ENCODE data around the gene PHOSPHO2. TPM values are rescaled to one million over a fixed set of nuclear protein-coding genes. Genes with fewer than 3 reads are reported as not detected.
A peak's percentile ranks its signal among the peaks of the same experiment; 100 is the strongest.

PHOSPHO2 gene
- total and polyA plus RNA-seq, 4 donors = 3.4 to 13.4 (median 4.5) TPM

DNA sequence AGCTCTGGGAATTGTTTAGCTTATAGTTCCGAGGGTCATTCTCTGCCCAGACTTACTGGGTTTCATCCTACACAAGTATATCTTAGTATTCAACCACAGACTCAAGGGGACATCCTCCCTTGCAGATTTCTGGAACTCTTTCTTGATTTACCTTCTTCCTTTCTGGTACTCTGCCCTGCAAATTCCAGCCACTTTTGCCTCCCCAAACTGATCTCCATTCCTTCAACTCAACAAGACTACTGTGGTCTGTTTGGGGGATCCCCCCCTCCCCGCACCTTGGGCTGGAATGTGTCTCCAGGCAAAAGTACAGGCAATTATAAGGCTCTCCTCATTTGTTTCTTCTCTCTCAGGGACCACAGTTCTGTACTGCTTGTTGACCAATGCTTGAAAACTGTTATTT is 13.4 kb downstream of the PHOSPHO2 start:
- DNase-seq (no peak), ATAC-seq (ENCODE audit: low FRiP score) (no peak)
- H3K4me1 ChIP-seq (ENCODE audit: control insufficient read depth in 1 of 2, insufficient read depth in 2 of 2, low read length in 2 of 2) = no peaks in the 10 kb centered on the region
- H3K27ac ChIP-seq (ENCODE audit: low read depth in 1 of 2, low read length in 2 of 2) = no peak overlapping the region
- no peak overlapping the region for H3K4me3 ChIP-seq (ENCODE audit: low read length in 2 of 2)
- WGBS, 2 donors = 62 to 88% methylated on average over 2 of the region's 2 CpGs
- H3K27me3 ChIP-seq (ENCODE audit: control insufficient read depth in 1 of 2, insufficient read depth in 2 of 2, low read length in 1 of 2) = no peaks in the 10 kb centered on the region
- peaks cover 0 to 2% of the 10 kb centered on the region in 2 donors for H3K36me3 ChIP-seq (ENCODE audit: control insufficient read depth in 1 of 2, insufficient read depth in 2 of 2, low read length in 1 of 2)
- no peaks in the 10 kb centered on the region for H3K9me3 ChIP-seq (ENCODE audit: control insufficient read depth, low read length)
- intact Hi-C loops (cut with DNase I) = no loop called here

DNA sequence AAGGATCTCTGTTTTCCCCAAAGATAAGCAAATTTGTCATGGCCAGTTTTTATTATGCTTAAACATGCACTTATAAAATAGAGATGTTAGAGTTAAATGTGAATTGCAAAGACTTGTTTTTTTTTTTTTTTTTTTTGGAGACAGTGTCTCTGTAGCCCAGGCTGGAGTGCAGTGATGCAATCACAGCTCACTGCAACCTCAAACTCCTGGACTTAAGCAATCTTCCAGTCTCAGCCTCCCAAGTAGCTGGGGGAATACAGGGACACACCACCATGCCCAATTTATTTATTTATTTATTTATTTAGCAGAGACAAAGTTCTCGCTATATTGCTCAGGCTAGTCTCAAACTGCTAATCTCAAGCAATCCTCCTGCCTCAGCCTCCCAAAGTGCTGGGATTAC is 15.1 kb downstream of the PHOSPHO2 start:
- no peak overlapping the region for H3K4me3 ChIP-seq (ENCODE audit: low read length in 2 of 2)
- H3K4me1 ChIP-seq (ENCODE audit: control insufficient read depth in 1 of 2, insufficient read depth in 2 of 2, low read length in 2 of 2) = no peaks in the 10 kb centered on the region
- no peaks in the 10 kb centered on the region for H3K9me3 ChIP-seq (ENCODE audit: control insufficient read depth, low read length)
- H3K27ac ChIP-seq (ENCODE audit: low read depth in 1 of 2, low read length in 2 of 2) = no peak overlapping the region
- no peaks in the 10 kb centered on the region for H3K27me3 ChIP-seq (ENCODE audit: control insufficient read depth in 1 of 2, insufficient read depth in 2 of 2, low read length in 1 of 2)
- peaks cover 0 to 2% of the 10 kb centered on the region in 2 donors for H3K36me3 ChIP-seq (ENCODE audit: control insufficient read depth in 1 of 2, insufficient read depth in 2 of 2, low read length in 1 of 2)
- intact Hi-C loops (cut with DNase I) = no loop called here
- no peak for DNase-seq
- no peak for ATAC-seq (ENCODE audit: low FRiP score)
- 53 to 96% methylated on average over 1 of the region's 1 CpG for WGBS, 2 donors

DNA sequence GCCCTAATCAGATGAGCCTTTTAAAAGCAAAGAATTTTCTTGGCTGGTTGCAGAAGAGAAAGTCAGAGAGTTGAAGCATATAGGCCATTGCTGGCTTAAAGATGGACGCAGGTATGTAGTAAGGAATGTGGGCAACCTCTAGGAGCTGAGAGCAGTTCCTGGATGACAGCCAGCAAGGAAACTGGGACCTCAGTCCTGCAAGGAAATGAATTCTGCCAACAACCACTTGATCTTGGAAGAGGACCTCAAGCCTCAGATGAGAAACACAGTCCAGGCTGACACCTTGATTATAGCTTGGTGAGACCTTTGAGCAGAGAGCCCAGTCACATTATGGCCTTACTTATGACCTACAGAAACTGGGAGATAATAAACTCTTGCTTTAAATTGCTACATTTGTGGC is 15.7 kb downstream of the PHOSPHO2 start:
- Histone ChIP-seq H3K27ac (ENCODE audit: low read depth in 1 of 2, low read length in 2 of 2) (no peak overlapping the region), H3K4me1 (ENCODE audit: control insufficient read depth in 1 of 2, insufficient read depth in 2 of 2, low read length in 2 of 2) (no peaks in the 10 kb centered on the region), H3K36me3 (ENCODE audit: control insufficient read depth in 1 of 2, insufficient read depth in 2 of 2, low read length in 1 of 2) (peaks cover 0 to 2% of the 10 kb centered on the region in 2 donors), H3K4me3 (ENCODE audit: low read length in 2 of 2) (no peak overlapping the region), H3K9me3 (ENCODE audit: control insufficient read depth, low read length) (no peaks in the 10 kb centered on the region), H3K27me3 (ENCODE audit: control insufficient read depth in 1 of 2, insufficient read depth in 2 of 2, low read length in 1 of 2) (no peaks in the 10 kb centered on the region)
- no peak for DNase-seq
- no peak for ATAC-seq (ENCODE audit: low FRiP score)
- intact Hi-C loops (cut with DNase I) = no loop called here
- 18 to 25% methylated on average over 1 of the region's 1 CpG for WGBS, 2 donors

DNA sequence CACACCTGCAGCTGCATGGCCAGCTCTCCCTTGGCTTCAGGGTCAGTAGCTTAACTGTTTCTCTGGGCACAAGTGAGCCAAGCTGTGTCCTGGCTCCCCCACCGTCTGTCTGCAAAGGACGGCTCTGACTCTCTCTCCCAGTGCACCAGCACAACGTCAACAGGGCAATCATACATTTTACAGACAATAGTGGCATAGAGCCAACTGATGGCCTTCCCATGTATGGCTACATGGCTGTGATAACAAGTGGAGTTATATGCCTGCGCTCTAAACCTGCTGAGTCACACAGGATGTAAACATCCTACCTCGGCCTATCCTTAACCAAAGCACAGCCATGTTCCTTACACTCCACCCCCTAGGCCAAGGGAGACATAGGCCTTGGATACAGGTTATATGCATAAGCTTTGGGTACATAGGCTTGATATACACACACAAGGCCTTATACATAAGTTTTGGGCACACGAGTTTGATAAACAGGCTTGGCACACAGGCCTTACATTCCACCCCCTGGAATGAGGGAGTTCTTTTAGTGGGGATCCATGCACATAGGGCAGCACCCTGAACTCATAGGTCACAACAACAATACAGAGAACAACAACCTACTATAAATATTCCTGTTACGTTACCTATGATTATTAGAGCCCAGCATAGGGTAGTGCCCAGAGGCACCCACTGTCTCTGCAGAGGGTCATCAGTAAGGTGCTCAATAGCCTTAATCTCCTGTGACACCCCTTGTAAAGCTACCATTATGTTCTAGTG is 17.7 kb downstream of the PHOSPHO2 start:
- no peak overlapping the region for H3K4me3 ChIP-seq (ENCODE audit: low read length in 2 of 2)
- ATAC-seq (ENCODE audit: low FRiP score) = no peak
- DNase-seq = no peak
- no peaks in the 10 kb centered on the region for H3K9me3 ChIP-seq (ENCODE audit: control insufficient read depth, low read length)
- H3K36me3 ChIP-seq (ENCODE audit: control insufficient read depth in 1 of 2, insufficient read depth in 2 of 2, low read length in 1 of 2) = peaks cover 0 to 2% of the 10 kb centered on the region in 2 donors
- no peaks in the 10 kb centered on the region for H3K4me1 ChIP-seq (ENCODE audit: control insufficient read depth in 1 of 2, insufficient read depth in 2 of 2, low read length in 2 of 2)
- intact Hi-C loops (cut with DNase I) = no loop called here
- H3K27me3 ChIP-seq (ENCODE audit: control insufficient read depth in 1 of 2, insufficient read depth in 2 of 2, low read length in 1 of 2) = no peaks in the 10 kb centered on the region
- 68 to 73% methylated on average over 7 of the region's 7 CpGs for WGBS, 2 donors
- H3K27ac ChIP-seq (ENCODE audit: low read depth in 1 of 2, low read length in 2 of 2) = no peak overlapping the region

DNA sequence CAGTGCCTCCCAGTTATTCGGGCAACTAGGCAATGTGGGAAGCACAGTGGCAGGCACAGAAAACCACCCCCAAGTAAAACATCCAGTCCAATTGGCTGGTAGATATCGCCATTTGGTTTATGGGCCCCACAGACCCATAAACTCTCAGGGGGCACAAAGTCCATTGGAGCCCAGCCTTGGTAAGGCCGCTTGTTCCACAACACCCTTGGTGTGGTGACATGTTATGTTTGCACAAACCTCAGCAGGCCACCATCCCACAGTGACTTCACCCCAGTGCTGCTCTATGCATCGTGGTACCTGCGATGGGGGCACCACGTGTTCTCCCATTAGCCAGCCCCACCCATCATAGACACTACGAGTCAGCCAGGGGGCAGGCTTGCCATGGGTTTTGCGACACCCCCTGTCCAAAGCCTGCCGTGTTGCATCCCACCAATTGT is 18.5 kb downstream of the PHOSPHO2 start:
- H3K36me3 ChIP-seq (ENCODE audit: control insufficient read depth in 1 of 2, insufficient read depth in 2 of 2, low read length in 1 of 2) = peaks cover 0 to 2% of the 10 kb centered on the region in 2 donors
- no peak overlapping the region for H3K27ac ChIP-seq (ENCODE audit: low read depth in 1 of 2, low read length in 2 of 2)
- intact Hi-C loops (cut with DNase I) = no loop called here
- ATAC-seq (ENCODE audit: low FRiP score) (no peak), DNase-seq (no peak)
- H3K4me1 ChIP-seq (ENCODE audit: control insufficient read depth in 1 of 2, insufficient read depth in 2 of 2, low read length in 2 of 2) = no peaks in the 10 kb centered on the region
- WGBS, 2 donors = 87 to 94% methylated on average over 9 of the region's 9 CpGs
- no peaks in the 10 kb centered on the region for H3K9me3 ChIP-seq (ENCODE audit: control insufficient read depth, low read length)
- no peaks in the 10 kb centered on the region for H3K27me3 ChIP-seq (ENCODE audit: control insufficient read depth in 1 of 2, insufficient read depth in 2 of 2, low read length in 1 of 2)
- H3K4me3 ChIP-seq (ENCODE audit: low read length in 2 of 2) = no peak overlapping the region

DNA sequence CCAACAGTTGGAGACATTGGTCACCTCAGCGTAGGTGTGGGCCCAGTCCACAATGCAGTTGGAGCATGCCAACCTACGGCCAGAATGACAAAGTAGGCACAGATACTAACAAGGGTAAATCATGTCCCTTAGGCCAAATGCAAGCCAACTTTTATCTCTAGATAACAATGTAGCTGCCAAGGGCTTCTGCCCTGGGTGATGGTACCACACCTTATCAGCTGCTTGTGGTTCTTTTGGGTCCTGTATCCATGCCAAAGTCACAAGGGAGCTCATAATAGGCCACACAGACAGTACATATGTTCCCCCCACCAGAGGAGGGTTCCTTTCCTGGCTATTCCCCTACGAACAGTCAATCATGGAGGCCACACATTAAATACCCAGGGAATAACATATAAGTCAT is 19.1 kb downstream of the PHOSPHO2 start:
- no peak overlapping the region for H3K4me3 ChIP-seq (ENCODE audit: low read length in 2 of 2)
- no peaks in the 10 kb centered on the region for H3K4me1 ChIP-seq (ENCODE audit: control insufficient read depth in 1 of 2, insufficient read depth in 2 of 2, low read length in 2 of 2)
- no peaks in the 10 kb centered on the region for H3K27me3 ChIP-seq (ENCODE audit: control insufficient read depth in 1 of 2, insufficient read depth in 2 of 2, low read length in 1 of 2)
- DNase-seq (no peak), ATAC-seq (ENCODE audit: low FRiP score) (no peak)
- no peaks in the 10 kb centered on the region for H3K9me3 ChIP-seq (ENCODE audit: control insufficient read depth, low read length)
- WGBS, 2 donors = 88 to 90% methylated on average over 3 of the region's 3 CpGs
- no peak overlapping the region for H3K27ac ChIP-seq (ENCODE audit: low read depth in 1 of 2, low read length in 2 of 2)
- intact Hi-C loops (cut with DNase I) = no loop called here
- peaks cover 0 to 2% of the 10 kb centered on the region in 2 donors for H3K36me3 ChIP-seq (ENCODE audit: control insufficient read depth in 1 of 2, insufficient read depth in 2 of 2, low read length in 1 of 2)

DNA sequence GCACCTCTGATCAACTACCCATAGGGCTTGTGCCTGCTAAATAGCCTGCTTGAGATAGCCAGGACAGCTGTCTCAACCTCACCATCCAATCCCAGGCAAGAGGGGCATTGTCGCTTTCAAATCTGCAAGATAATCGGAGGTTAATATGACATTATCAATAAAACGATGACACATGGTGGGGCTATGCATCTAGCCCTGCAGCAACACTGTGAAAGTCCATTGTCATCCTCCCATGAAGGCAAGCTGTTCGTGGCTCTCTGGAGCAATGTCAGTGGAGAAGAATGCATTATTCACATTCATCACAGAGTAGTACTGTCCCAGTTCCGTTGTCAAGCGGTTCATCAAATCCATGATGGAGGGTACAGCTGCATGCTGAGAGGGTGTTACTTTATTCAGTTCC is 20.4 kb downstream of the PHOSPHO2 start:
- H3K4me3 ChIP-seq (ENCODE audit: low read length in 2 of 2) = no peak overlapping the region
- H3K27me3 ChIP-seq (ENCODE audit: control insufficient read depth in 1 of 2, insufficient read depth in 2 of 2, low read length in 1 of 2) = no peaks in the 10 kb centered on the region
- H3K27ac ChIP-seq (ENCODE audit: low read depth in 1 of 2, low read length in 2 of 2) = no peak overlapping the region
- ATAC-seq (ENCODE audit: low FRiP score) (no peak), DNase-seq (no peak)
- intact Hi-C loops (cut with DNase I) = no loop called here
- WGBS, 2 donors = 89 to 90% methylated on average over 6 of the region's 6 CpGs
- H3K36me3 ChIP-seq (ENCODE audit: control insufficient read depth in 1 of 2, insufficient read depth in 2 of 2, low read length in 1 of 2) = peaks cover 0 to 2% of the 10 kb centered on the region in 2 donors
- no peaks in the 10 kb centered on the region for H3K9me3 ChIP-seq (ENCODE audit: control insufficient read depth, low read length)
- no peaks in the 10 kb centered on the region for H3K4me1 ChIP-seq (ENCODE audit: control insufficient read depth in 1 of 2, insufficient read depth in 2 of 2, low read length in 2 of 2)

DNA sequence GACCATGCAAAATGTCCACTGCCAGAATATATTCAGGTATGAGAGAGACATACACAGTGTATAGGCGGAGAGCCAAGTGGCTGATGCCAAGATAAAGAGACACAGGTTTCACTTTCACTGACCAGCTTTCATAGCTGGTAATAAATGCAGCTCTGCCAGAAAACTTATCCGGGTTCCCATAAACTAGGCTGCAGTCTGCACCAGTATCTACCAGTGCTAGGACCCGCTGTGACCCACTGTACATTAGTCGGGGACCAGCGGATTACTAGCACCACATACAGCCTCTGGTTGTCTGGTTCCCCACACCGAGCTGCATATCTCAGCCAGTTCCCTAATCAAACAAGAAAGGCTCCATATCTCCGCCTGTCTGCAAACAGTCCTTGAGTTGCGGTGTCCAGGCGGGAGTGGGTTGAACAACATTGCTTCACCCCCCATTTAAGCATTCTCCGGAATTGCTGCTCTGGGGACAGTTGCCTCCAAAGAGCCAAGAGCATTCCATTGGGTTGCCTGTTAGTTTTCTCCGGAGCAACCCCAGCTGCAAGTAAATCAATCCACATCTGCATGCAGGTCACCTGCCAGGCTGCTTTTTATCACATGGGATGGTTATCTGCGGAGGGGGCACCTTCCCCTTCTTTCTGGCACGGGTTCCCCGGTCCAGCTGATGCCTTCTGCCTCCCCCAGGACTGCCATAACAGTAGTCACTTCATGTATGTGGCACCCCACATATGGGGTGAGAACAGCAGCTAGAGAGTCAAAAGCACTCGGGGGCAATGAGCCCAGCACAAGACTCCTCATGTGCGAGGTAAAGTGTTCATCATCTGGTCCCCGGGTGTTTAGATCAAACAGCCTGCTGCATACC is 21.3 kb downstream of the PHOSPHO2 start:
- peak; percentile 37 for ATAC-seq (ENCODE audit: low FRiP score)
- H3K27me3 ChIP-seq (ENCODE audit: control insufficient read depth in 1 of 2, insufficient read depth in 2 of 2, low read length in 1 of 2) = no peaks in the 10 kb centered on the region
- no peaks in the 10 kb centered on the region for H3K4me1 ChIP-seq (ENCODE audit: control insufficient read depth in 1 of 2, insufficient read depth in 2 of 2, low read length in 2 of 2)
- WGBS, 2 donors = 16 to 20% methylated on average over 17 of the region's 17 CpGs
- no peak overlapping the region for H3K27ac ChIP-seq (ENCODE audit: low read depth in 1 of 2, low read length in 2 of 2)
- H3K4me3 ChIP-seq (ENCODE audit: low read length in 2 of 2) = peak overlapping the region in 1 of 2 donors; percentile 11
- no peaks in the 10 kb centered on the region for H3K36me3 ChIP-seq (ENCODE audit: control insufficient read depth in 1 of 2, insufficient read depth in 2 of 2, low read length in 1 of 2)
- DNase-seq = no peak
- H3K9me3 ChIP-seq (ENCODE audit: control insufficient read depth, low read length) = no peaks in the 10 kb centered on the region
- intact Hi-C loops (cut with DNase I) = no loop called here
